RWPE1 (cell line): ENCODE data around the gene TSHZ2.
"Not testable (repeated sequence)": the region's sequence is repeated elsewhere in the genome, so short reads cannot be mapped to it uniquely, and the experiment has no call there.

Experiments
- CTCF ChIA-PET: fragments of 350-600 bp; sonication (Branson Sonifier 250); formaldehyde crosslinking; extraction: SDS; loops from one replicate; lab custom pipeline; 2021; lab: Yijun Ruan, JAX
- POLR2A ChIA-PET: fragments of 400-600 bp; formaldehyde crosslinking; extraction: SDS; loops from one replicate; lab custom pipeline; 2020; ENCODE audit warnings: antibody characterized with exemption; ENCODE audit not compliant: low non-redundant PET; lab: Yijun Ruan, JAX
- DNase-seq: peaks from one replicate; pipeline ENCODE4 v3.0.0; 2012; ENCODE audit warnings: low spot score
- H3K27ac ChIP-seq: fragments of 450-650 bp; 2 replicates; pipeline ENCODE4 v1.5.1; 2017
- TF ChIP-seq, protein P1 (sequence below): fragments of 450-650 bp; conservative IDR thresholded peaks from 2 replicates; pipeline ENCODE4 v1.5.1; 2017; ENCODE audit warnings: low read depth, mild to moderate bottlenecking

The TSHZ2 gene

DNA sequence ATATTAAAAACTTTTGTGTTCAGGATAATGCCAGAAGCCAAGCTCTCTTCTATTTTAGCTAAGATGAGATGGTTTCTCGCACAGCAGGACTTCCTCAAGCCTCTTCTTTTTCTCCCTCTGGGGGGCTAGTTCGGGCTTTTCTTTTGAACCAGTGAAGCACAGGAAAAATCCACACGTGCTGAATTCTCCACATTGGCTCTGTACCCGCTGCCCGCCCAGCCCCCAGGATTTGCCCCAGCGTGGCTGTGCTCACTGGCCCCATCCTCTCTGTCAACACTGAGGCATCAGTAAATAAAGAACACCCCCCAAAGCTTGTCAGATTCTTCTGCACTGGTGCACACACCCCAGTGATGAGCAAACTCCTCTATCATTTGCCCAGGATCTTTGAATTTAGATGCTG lies 388.7 kb downstream of the TSHZ2 start:
- TF ChIP-seq, protein P1, sequence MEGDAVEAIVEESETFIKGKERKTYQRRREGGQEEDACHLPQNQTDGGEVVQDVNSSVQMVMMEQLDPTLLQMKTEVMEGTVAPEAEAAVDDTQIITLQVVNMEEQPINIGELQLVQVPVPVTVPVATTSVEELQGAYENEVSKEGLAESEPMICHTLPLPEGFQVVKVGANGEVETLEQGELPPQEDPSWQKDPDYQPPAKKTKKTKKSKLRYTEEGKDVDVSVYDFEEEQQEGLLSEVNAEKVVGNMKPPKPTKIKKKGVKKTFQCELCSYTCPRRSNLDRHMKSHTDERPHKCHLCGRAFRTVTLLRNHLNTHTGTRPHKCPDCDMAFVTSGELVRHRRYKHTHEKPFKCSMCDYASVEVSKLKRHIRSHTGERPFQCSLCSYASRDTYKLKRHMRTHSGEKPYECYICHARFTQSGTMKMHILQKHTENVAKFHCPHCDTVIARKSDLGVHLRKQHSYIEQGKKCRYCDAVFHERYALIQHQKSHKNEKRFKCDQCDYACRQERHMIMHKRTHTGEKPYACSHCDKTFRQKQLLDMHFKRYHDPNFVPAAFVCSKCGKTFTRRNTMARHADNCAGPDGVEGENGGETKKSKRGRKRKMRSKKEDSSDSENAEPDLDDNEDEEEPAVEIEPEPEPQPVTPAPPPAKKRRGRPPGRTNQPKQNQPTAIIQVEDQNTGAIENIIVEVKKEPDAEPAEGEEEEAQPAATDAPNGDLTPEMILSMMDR = no peak
- H3K27ac ChIP-seq = no peak overlapping the region
- POLR2A ChIA-PET = no interaction called here
- DNase-seq = no peak
- CTCF ChIA-PET = interaction anchor here (0.6 kb wide), 1 partner anchor 1048 kb away, joined by 3 read pairs; no protein-coding TSS in a partner anchor

DNA sequence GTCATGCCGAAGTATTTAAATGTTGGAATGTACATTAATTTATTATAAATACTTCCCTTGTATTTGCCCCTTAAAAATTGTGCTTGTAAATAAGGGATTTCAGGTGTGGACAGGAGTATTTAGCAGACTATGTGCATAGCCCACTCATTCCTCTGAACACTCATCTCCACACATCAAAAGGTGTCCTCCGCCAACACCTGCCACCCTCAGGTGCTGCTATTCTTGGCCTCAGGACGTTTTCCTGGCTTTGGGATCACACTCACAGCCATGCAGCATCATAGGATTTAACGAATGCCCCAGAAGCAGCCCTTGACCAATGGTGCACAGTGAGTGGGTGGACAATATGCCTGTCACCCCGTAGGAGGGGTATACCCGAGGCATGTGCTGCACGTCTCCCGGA lies 390.6 kb downstream of the TSHZ2 start:
- H3K27ac ChIP-seq = no peak overlapping the region
- CTCF ChIA-PET = interaction anchor here (0.6 kb wide), 1 partner anchor 74 kb away, joined by 3 read pairs; no protein-coding TSS in a partner anchor
- POLR2A ChIA-PET = no interaction called here
- TF ChIP-seq, protein P1 = no peak
- DNase-seq = no peak

DNA sequence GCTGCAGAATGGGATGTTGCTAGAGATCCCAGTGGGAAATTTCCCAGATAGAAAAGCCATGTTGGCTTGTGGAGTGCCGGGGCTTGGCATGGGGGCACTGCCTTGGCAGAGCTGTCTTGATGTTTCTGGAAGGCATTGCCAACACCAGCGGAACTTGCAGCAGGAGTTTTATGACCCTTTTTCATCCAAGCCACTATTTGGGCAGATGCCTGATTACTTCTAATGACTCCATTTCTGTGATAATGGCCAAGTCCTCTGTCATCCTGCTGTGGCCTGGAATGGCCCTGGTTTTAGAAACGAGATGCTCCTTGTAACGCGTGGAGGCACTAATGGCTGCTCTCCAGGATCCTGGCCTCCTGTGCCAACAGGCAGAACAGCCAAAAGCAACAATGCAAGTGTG lies 392.5 kb downstream of the TSHZ2 start:
- DNase-seq = no peak
- H3K27ac ChIP-seq = no peak overlapping the region
- POLR2A ChIA-PET = no interaction called here
- CTCF ChIA-PET = no interaction called here
- TF ChIP-seq, protein P1 = no peak

DNA sequence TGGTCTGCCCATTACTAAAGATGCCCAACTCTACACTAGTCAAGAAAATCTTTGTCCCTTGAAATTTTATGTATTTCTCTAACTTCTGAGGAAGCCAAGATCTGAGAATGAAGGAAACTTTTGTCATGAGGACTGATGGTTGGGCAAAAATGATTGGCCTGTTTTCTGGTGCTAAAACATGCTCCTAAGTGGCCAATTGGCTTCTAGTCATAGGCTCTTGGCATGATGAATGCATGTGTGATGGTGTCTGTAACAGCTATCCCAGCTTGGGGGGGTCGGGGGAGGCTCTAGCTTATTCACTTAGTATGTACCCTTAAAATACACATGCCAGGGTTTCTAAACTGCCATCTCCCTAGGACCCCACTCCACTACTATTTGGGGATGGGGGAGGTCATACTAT lies 392.9 kb downstream of the TSHZ2 start:
- CTCF ChIA-PET = no interaction called here
- H3K27ac ChIP-seq = no peak overlapping the region
- TF ChIP-seq, protein P1 = no peak
- no peak for DNase-seq
- POLR2A ChIA-PET = no interaction called here

DNA sequence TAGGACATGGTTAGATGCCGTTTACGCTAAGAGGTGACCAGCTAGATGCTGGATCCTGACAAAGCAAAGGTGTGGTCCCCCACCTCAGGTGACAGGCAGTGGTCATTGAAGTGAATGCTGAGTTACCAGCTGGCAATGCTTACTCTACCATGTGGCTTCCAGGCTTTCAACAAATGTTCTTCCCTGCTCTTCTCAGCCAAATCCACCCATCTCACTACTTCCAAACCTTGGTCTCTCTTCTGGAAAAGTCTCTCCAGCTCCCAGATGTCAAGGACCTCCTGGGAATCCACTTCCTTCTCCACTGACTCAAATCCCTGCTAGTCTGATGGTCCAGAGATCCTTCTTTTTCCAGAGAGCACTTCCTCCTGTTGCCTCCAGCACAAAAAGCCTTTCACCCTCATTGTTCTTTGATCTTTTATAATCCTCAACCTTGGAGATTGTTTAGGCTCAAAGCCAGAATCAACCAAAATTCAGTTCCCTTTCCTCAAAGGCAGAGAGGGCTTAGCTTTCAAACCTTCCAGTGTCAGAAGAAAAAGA lies 393.4 kb downstream of the TSHZ2 start:
- TF ChIP-seq, protein P1 = no peak
- ChIA-PET POLR2A (no interaction called here), CTCF (no interaction called here)
- no peak for DNase-seq
- no peak overlapping the region for H3K27ac ChIP-seq

DNA sequence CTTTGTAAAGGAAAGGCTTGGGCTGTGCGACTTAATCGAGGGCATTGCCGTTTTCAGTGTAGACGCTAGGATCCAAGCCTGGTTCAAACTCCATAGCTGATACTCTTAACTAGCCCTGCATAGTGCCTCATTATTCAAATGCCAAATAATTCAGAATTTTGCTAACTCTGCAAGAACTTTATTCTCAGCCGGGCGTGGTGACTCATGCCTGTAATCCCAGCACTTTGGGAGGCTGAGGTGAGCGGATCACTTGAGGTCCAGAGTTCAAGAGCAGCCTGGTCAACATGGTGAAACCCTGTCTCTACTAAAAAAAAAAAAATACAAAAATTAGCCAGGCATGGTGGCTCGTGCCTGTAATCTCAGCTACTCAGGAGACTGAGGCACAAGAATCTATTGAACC lies 394.8 kb downstream of the TSHZ2 start:
- H3K27ac ChIP-seq, CTCF ChIA-PET, DNase-seq, POLR2A ChIA-PET: not testable (repeated sequence)

DNA sequence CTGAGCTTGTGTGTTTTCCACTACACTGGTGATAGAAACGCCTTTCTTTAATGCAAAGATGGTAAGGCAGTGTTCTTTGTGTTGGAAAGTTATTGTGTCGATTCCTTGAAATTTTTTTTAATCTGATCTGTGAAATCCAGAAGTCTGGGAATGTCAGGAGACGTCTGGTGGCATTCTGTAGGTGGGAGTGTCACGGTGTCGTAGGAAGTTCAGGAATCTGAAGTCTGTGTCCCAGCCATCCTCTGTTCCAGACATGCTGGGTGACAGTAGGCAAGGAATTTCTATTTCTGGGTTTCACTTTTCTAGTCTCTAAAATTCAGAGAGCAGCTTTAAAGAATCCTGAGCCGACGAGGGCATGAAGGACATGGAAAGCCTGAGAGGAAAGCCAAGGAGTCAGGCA lies 397.7 kb downstream of the TSHZ2 start:
- DNase-seq = no peak
- ChIA-PET CTCF (interaction anchor here (0.6 to 0.7 kb wide), 2 partner anchors 687 to 951 kb away, joined by 3 read pairs; no protein-coding TSS in a partner anchor), POLR2A (no interaction called here)
- TF ChIP-seq, protein P1 = no peak
- H3K27ac ChIP-seq = no peak overlapping the region
